ENCODE results near the gene FRMD4A. TPM values are rescaled to one million over a fixed set of nuclear protein-coding genes. Genes with fewer than 3 reads are reported as not detected.
"Not testable (repeated sequence)": the region's sequence is repeated elsewhere in the genome, so short reads cannot be mapped to it uniquely, and the experiment has no call there.

The FRMD4A gene
- total RNA-seq, 2 donors from 2014 or later: 0.35 to 0.50 TPM

- H3K4me3 Mint-ChIP-seq; H3K27ac Mint-ChIP-seq; H3K4me1 Mint-ChIP-seq (ENCODE audit: low read depth); H3K9me3 Mint-ChIP-seq; ATAC-seq (replicated peaks in 1 of 2); DNase-seq; H3K36me3 Mint-ChIP-seq (ENCODE audit: insufficient read depth in 2 of 2): not testable (repeated sequence)
- peaks cover 36% of the 10 kb centered on the region for H3K27me3 Mint-ChIP-seq (ENCODE audit: low read depth)
Observed at GRCh38 chr10:14238659-14239058, 92.1 kb downstream of the FRMD4A start.

- Mint-ChIP-seq H3K9me3 (peaks cover 0 to 2% of the 10 kb centered on the region in 2 donors), H3K4me3 (no peak overlapping the region), H3K27ac (no peak overlapping the region), H3K27me3 (ENCODE audit: low read depth) (peaks cover 25% of the 10 kb centered on the region), H3K36me3 (ENCODE audit: insufficient read depth in 2 of 2) (peaks cover 0 to 2% of the 10 kb centered on the region in 2 donors), H3K4me1 (ENCODE audit: low read depth) (peaks cover 6% of the 10 kb centered on the region)
- no peak for DNase-seq
- no peak for ATAC-seq (replicated peaks in 1 of 2)
Observed at GRCh38 chr10:14236341-14236740, 94.4 kb downstream of the FRMD4A start.

GRCh38 chr10:14235566-14236195 is 95.0 kb downstream of the FRMD4A start:
- peaks cover 6% of the 10 kb centered on the region for H3K4me1 Mint-ChIP-seq (ENCODE audit: low read depth)

GRCh38 chr10:14233566-14233965 is 97.2 kb downstream of the FRMD4A start:
- peaks cover 0 to 2% of the 10 kb centered on the region in 2 donors for H3K36me3 Mint-ChIP-seq (ENCODE audit: insufficient read depth in 2 of 2)
- H3K4me1 Mint-ChIP-seq (ENCODE audit: low read depth): no peaks in the 10 kb centered on the region
- no peak for ATAC-seq (replicated peaks in 1 of 2)
- no peak overlapping the region for H3K27ac Mint-ChIP-seq
- no peak for DNase-seq
- H3K4me3 Mint-ChIP-seq: no peak overlapping the region
- peaks cover 29% of the 10 kb centered on the region for H3K27me3 Mint-ChIP-seq (ENCODE audit: low read depth)
- H3K9me3 Mint-ChIP-seq: peaks cover 0 to under 1% of the 10 kb centered on the region in 2 donors

More at GRCh38 chr10:14235566-14236195, 95.0 kb downstream of the FRMD4A start:
- H3K4me3 Mint-ChIP-seq: no peak overlapping the region
- ATAC-seq (replicated peaks in 1 of 2): no peak
- no peak overlapping the region for H3K27ac Mint-ChIP-seq
- H3K27me3 Mint-ChIP-seq (ENCODE audit: low read depth): peaks cover 28% of the 10 kb centered on the region
- peaks cover 0 to 2% of the 10 kb centered on the region in 2 donors for H3K36me3 Mint-ChIP-seq (ENCODE audit: insufficient read depth in 2 of 2)
- DNase-seq: no peak
- H3K9me3 Mint-ChIP-seq: peaks cover 0 to 2% of the 10 kb centered on the region in 2 donors

DNA sequence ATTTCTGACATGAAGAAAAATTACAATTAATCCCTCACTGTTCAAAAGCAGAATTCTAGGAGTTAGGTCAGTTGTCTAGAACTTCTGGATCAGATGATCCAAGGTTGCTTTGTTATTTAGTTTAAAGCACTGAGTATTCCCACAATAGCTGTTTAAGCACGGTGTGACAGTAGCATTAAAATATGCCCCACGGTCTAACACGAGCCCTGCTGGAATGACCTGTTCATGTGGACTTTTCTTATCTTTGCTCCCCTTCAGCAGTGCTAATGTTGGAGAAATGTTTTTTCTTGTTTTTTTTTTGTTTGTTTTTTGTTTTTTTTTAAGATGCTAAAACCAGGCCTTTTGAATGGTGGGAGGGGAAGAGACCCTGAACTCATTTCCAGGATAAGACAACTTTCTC is 101.9 kb downstream of the FRMD4A start:
- H3K9me3 Mint-ChIP-seq; H3K36me3 Mint-ChIP-seq (ENCODE audit: insufficient read depth in 2 of 2); ATAC-seq (replicated peaks in 1 of 2); H3K4me1 Mint-ChIP-seq (ENCODE audit: low read depth); H3K4me3 Mint-ChIP-seq; H3K27ac Mint-ChIP-seq; DNase-seq: not testable (repeated sequence)
- peaks cover 24% of the 10 kb centered on the region for H3K27me3 Mint-ChIP-seq (ENCODE audit: low read depth)

DNA sequence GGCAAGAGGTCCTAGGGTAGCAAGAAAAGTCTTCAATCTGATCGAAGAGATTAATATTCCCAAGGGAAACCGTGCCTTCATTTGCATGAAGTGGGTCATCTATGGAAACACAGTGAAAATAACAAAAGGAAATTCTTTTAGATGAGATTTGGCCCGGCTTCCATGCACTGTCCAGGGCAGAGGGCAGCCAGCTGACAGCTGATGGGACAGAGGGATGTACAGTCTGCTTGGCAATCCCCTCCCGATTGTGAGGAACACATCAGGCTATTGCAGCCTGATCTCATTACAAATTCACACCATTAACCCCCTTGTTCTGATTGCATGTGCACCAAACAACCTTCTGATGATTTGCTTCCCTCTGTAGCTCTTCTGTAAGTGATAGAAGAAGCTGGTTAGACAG is 105.3 kb downstream of the FRMD4A start:
- Mint-ChIP-seq H3K27ac (no peak overlapping the region), H3K4me1 (ENCODE audit: low read depth) (no peaks in the 10 kb centered on the region), H3K27me3 (ENCODE audit: low read depth) (peaks cover 19% of the 10 kb centered on the region), H3K36me3 (ENCODE audit: insufficient read depth in 2 of 2) (no peaks in the 10 kb centered on the region), H3K4me3 (no peak overlapping the region), H3K9me3 (no peaks in the 10 kb centered on the region)
- no peak for ATAC-seq (replicated peaks in 1 of 2)
- DNase-seq: no peak

DNA sequence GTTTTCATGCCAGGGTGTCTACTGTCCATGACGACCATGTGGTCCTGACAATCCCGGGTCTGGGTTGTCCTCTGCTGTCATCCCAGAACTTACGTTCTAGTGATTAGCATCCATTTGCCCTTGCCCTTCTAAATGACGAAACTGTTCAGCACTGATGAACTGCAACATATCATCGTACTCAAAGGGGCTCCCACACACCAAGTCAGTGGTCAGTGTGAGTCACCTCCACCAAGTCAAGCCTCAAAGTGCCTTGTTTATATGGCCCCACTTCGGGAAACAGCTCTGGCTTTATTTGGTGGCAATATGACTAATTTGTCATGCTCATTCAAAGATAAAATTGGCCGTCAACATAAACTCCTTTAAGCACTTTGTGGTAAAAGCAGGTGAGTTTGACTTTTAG is 110.7 kb downstream of the FRMD4A start:
- H3K9me3 Mint-ChIP-seq: peaks cover 0 to 5% of the 10 kb centered on the region in 2 donors
- no peak for DNase-seq
- no peak overlapping the region for H3K27ac Mint-ChIP-seq

DNA sequence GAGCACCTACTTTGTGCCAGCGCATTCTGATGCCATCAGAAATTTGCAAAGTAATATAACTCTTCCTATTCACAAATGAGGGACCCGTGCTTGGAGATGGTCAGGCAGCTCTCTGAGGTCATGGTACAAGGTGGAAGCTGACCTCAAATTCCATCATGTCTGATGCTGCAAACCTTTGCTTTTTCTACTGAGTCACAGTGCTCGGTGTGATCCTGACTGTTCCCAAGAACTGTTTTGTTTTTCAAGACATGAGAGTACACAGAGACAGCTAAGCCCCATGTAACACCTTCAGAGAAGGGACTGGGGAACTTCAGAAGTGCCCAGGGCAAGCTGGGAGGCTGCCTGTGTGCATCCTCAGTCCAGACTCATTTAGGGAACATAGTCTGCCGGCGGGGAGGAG is 111.3 kb downstream of the FRMD4A start:
- ATAC-seq (replicated peaks in 1 of 2): no peak
- Mint-ChIP-seq H3K27ac (no peak overlapping the region), H3K27me3 (ENCODE audit: low read depth) (peaks cover 30% of the 10 kb centered on the region), H3K36me3 (ENCODE audit: insufficient read depth in 2 of 2) (peaks cover 0 to 2% of the 10 kb centered on the region in 2 donors), H3K9me3 (peaks cover 0 to 5% of the 10 kb centered on the region in 2 donors), H3K4me3 (no peak overlapping the region), H3K4me1 (ENCODE audit: low read depth) (no peaks in the 10 kb centered on the region)
- DNase-seq: no peak

More for the DNA sequence above, 110.7 kb downstream of the FRMD4A start:
- ATAC-seq (replicated peaks in 1 of 2): no peak
- no peaks in the 10 kb centered on the region for H3K4me1 Mint-ChIP-seq (ENCODE audit: low read depth)
- H3K36me3 Mint-ChIP-seq (ENCODE audit: insufficient read depth in 2 of 2): peaks cover 0 to 2% of the 10 kb centered on the region in 2 donors
- no peak overlapping the region for H3K4me3 Mint-ChIP-seq
- H3K27me3 Mint-ChIP-seq (ENCODE audit: low read depth): peaks cover 32% of the 10 kb centered on the region

GRCh38 chr10:14215641-14216040 is 115.1 kb downstream of the FRMD4A start:
- DNase-seq (no peak), ATAC-seq (replicated peaks in 1 of 2) (no peak)
- Mint-ChIP-seq H3K4me3 (no peak overlapping the region), H3K36me3 (ENCODE audit: insufficient read depth in 2 of 2) (peaks cover 0 to 2% of the 10 kb centered on the region in 2 donors), H3K9me3 (peaks cover 0 to 8% of the 10 kb centered on the region in 2 donors), H3K27me3 (ENCODE audit: low read depth) (peaks cover 23% of the 10 kb centered on the region), H3K27ac (no peak overlapping the region), H3K4me1 (ENCODE audit: low read depth) (peaks cover 9% of the 10 kb centered on the region)

- DNase-seq; H3K4me3 Mint-ChIP-seq; H3K9me3 Mint-ChIP-seq; H3K36me3 Mint-ChIP-seq (ENCODE audit: insufficient read depth in 2 of 2); H3K4me1 Mint-ChIP-seq (ENCODE audit: low read depth); ATAC-seq (replicated peaks in 1 of 2): not testable (repeated sequence)
- H3K27me3 Mint-ChIP-seq (ENCODE audit: low read depth): peaks cover 16% of the 10 kb centered on the region
- H3K27ac Mint-ChIP-seq: peak overlapping the region; percentile 52
Observed at GRCh38 chr10:14213703-14214102, 117.0 kb downstream of the FRMD4A start.

DNA sequence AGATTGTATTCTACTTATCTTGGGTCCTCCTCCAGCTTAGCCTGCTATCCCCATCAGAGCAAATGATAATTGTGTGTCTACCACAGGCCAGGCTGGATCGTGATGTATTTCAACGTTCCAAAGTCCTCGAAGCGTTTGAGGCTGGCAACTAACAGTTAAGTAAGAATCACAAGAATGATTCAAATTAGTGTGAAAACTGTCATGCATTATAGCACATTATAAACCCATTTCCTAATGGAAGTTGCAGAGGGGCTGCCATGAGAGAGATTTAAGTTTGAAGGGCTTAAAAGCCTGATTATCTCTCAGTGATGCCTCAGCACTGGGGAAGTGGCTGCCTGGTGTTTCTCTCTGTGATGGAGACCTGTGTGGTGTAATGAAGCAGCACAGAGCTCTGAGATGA is 119.1 kb downstream of the FRMD4A start:
- H3K4me3 Mint-ChIP-seq: no peak overlapping the region
- no peak for ATAC-seq (replicated peaks in 1 of 2)
- peaks cover 6% of the 10 kb centered on the region for H3K27me3 Mint-ChIP-seq (ENCODE audit: low read depth)
- H3K27ac Mint-ChIP-seq: no peak overlapping the region
- DNase-seq: no peak
- peaks cover 0 to 4% of the 10 kb centered on the region in 2 donors for H3K9me3 Mint-ChIP-seq
- H3K4me1 Mint-ChIP-seq (ENCODE audit: low read depth): peaks cover 9% of the 10 kb centered on the region
- no peaks in the 10 kb centered on the region for H3K36me3 Mint-ChIP-seq (ENCODE audit: insufficient read depth in 2 of 2)

DNA sequence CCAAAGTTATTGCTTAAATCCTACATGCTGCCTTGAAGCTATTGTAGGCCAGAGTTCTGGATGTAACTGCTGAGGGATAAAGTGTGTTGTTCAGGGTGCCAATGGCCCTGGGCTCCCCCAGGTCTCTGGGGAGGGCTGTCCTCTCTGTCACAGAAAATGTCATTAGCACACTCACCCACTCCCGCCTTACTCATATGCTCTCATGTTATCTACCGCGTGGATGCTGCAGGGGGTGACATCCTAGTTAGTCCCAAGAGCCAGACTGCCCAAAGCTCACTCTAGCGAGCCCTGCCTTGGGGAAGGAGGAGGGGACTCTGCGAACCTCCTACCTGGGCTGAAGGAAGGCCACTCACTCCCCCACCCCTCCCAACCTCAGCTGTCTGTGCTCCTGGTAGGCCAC is 122.5 kb downstream of the FRMD4A start:
- no peaks in the 10 kb centered on the region for H3K36me3 Mint-ChIP-seq (ENCODE audit: insufficient read depth in 2 of 2)
- no peaks in the 10 kb centered on the region for H3K9me3 Mint-ChIP-seq
- peaks cover 7% of the 10 kb centered on the region for H3K27me3 Mint-ChIP-seq (ENCODE audit: low read depth)
- DNase-seq (no peak), ATAC-seq (replicated peaks in 1 of 2) (no peak)
- H3K4me3 Mint-ChIP-seq: no peak overlapping the region
- no peaks in the 10 kb centered on the region for H3K4me1 Mint-ChIP-seq (ENCODE audit: low read depth)
- H3K27ac Mint-ChIP-seq: no peak overlapping the region

- no peak for ATAC-seq (replicated peaks in 1 of 2)
- DNase-seq: no peak
- H3K36me3 Mint-ChIP-seq (ENCODE audit: insufficient read depth in 2 of 2): no peaks in the 10 kb centered on the region
- H3K9me3 Mint-ChIP-seq: no peaks in the 10 kb centered on the region
- H3K27me3 Mint-ChIP-seq (ENCODE audit: low read depth): peaks cover 16% of the 10 kb centered on the region
- no peak overlapping the region for H3K4me3 Mint-ChIP-seq
- no peaks in the 10 kb centered on the region for H3K4me1 Mint-ChIP-seq (ENCODE audit: low read depth)
- no peak overlapping the region for H3K27ac Mint-ChIP-seq
Observed at GRCh38 chr10:14205233-14205632, 125.5 kb downstream of the FRMD4A start.
